ENCODE measurements around the gene PPFIBP2.

- TF ChIP-seq CTCF (IDR thresholded peaks at IDR 0.05) (no peak), EZH2 (IDR thresholded peaks at IDR 0.05) (no peak), EZH2phosphoT487 (IDR thresholded peaks at IDR 0.05) (no peak)
Observed at GRCh38 chr11:7672960-7673723, 159.3 kb downstream of the PPFIBP2 start, which contains the start of gene CYB5R2.

All from neural progenitor cell (in vitro differentiated cells).